Right lobe of liver (tissue), 4 donors: ENCODE results near the gene AFAP1L1.

Experiments used
- POLR2A ChIP-seq: fragments of 450-650 bp; IDR thresholded peaks from one replicate; pipeline ENCODE4 v1.6.1; 2017; ENCODE audit warnings: antibody characterized with exemption, mild to moderate bottlenecking
- TF ChIP-seq, protein P1 (sequence below), 4 donors: fragments of 200-600 bp in 3 of 4; fragments of 450-650 bp in 1 of 4; IDR thresholded peaks; one replicate each; pipeline versions ENCODE4 v1.5.1 to v1.8.0; 2016 to 2022; ENCODE audit warnings: antibody characterized with exemption in 4 of 4, mild to moderate bottlenecking in 2 of 4
- donor health status: DM: no; HTN: no; CAD: no.
- donor health status: DM: no; HTN: no; CAD: no.
- donor health status: DM: no; HTN: yes; CAD: no.

DNA sequence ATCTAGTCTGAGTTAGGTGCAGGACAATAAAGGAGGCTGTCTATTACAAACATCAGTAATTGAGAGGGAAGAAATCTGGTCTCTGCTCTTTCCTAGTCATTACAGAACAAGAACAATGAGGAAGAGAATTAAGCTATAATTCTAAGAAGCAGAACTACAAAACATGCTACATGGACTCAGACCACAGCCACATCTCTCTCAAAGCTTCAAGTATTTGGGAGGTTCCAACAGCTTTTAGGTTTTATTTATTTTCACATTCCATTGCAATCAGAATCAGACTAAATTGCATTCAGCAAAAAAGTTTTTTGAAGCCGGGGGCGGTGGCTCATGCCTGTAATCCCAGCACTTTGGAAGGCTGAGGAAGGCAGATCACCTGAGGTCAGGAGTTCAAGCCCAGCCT is 72.5 kb downstream of the AFAP1L1 start:
- TF ChIP-seq, protein P1, sequence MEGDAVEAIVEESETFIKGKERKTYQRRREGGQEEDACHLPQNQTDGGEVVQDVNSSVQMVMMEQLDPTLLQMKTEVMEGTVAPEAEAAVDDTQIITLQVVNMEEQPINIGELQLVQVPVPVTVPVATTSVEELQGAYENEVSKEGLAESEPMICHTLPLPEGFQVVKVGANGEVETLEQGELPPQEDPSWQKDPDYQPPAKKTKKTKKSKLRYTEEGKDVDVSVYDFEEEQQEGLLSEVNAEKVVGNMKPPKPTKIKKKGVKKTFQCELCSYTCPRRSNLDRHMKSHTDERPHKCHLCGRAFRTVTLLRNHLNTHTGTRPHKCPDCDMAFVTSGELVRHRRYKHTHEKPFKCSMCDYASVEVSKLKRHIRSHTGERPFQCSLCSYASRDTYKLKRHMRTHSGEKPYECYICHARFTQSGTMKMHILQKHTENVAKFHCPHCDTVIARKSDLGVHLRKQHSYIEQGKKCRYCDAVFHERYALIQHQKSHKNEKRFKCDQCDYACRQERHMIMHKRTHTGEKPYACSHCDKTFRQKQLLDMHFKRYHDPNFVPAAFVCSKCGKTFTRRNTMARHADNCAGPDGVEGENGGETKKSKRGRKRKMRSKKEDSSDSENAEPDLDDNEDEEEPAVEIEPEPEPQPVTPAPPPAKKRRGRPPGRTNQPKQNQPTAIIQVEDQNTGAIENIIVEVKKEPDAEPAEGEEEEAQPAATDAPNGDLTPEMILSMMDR (IDR thresholded peaks at IDR 0.05) = no peak
- no peak for TF ChIP-seq POLR2A
